Measurements from ENCODE around the gene GSK3B.

Gene GSK3B

DNA sequence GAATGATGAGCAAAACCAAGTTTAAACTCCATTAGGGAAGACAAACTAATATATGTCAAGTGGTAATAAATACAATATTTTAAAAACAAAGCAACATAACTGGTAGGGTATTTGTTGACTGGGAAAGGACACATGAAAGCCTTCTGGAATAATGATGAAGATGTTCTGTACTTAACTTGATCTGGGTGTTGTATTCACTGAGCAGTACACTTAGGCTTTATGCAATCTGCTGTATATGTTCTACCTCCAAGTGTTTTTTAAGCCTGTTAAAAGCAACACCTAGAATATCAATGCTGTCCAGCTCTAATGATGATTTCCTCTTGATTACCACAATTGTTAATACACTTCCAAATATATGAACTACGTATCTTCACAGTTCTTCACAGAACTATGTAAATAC is 46.6 kb downstream of the GSK3B start:
- no peak overlapping the region for H3K4me3 ChIP-seq (ENCODE audit: low read depth in 1 of 5, low read length in 5 of 5)
- H3K9ac ChIP-seq (ENCODE audit: low read length in 5 of 5) = no peak overlapping the region
- H3K4me1 ChIP-seq (ENCODE audit: control insufficient read depth in 5 of 5, insufficient read depth in 5 of 5, low read length in 5 of 5) = peaks cover 0 to 18% (median 8%) of the 10 kb centered on the region in 5 donors
- no peaks in the 10 kb centered on the region for H3K36me3 ChIP-seq (ENCODE audit: control insufficient read depth in 5 of 5, insufficient read depth in 5 of 5, low read length in 5 of 5)
- no peak overlapping the region for H3K27ac ChIP-seq (ENCODE audit: low read depth, low read length)
- H3K27me3 ChIP-seq (ENCODE audit: control insufficient read depth in 5 of 5, insufficient read depth in 4 of 5, low read length in 5 of 5) = no peaks in the 10 kb centered on the region
- peaks cover 3 to 12% (median 9%) of the 10 kb centered on the region in 5 donors for H3K9me3 ChIP-seq (ENCODE audit: control insufficient read depth in 5 of 5, low read length in 5 of 5)

DNA sequence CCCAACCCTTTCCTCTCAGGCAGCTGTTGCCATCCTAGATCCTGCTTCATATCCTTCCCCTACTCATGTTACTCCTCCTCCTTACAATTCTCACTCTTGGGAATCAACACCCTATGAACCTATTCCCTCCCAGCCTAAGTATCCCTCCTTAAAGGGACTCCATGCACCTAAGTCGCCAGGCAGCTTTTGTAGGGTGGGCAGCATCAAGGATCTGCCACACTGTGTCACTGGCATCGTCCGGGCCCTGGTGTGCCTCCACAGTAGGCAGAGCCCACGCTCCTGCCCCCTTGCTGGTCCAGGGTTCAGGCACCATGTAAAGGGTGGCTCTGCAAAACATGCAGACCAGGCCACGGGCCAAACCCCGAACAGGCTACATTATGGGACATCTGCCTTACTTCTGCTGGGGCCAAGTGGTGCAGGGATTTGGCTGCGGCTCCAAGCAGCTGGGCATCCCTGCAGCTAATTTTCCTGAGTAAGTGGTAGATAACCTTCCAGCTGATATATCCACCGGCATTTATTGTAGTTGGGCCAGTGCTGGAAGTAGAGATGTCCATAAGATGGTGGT is 53.4 kb downstream of the GSK3B start:
- Histone ChIP-seq H3K9me3 (ENCODE audit: control insufficient read depth in 5 of 5, low read length in 5 of 5) (peaks cover 11 to 39% (median 34%) of the 10 kb centered on the region in 5 donors), H3K27ac (ENCODE audit: low read depth, low read length) (no peak overlapping the region), H3K4me1 (ENCODE audit: control insufficient read depth in 5 of 5, insufficient read depth in 5 of 5, low read length in 5 of 5) (peaks cover 0 to 7% (median 5%) of the 10 kb centered on the region in 5 donors), H3K4me3 (ENCODE audit: low read depth in 1 of 5, low read length in 5 of 5) (peak overlapping the region in 2 of 5 donors; percentile 17 to 21), H3K36me3 (ENCODE audit: control insufficient read depth in 5 of 5, insufficient read depth in 5 of 5, low read length in 5 of 5) (peaks cover 0 to 3% (median 0%) of the 10 kb centered on the region in 5 donors), H3K9ac (ENCODE audit: low read length in 5 of 5) (no peak overlapping the region), H3K27me3 (ENCODE audit: control insufficient read depth in 5 of 5, insufficient read depth in 4 of 5, low read length in 5 of 5) (no peaks in the 10 kb centered on the region)

GRCh38 chr3:120039642-120040610 is 54.3 kb downstream of the GSK3B start:
- Histone ChIP-seq H3K36me3 (ENCODE audit: control insufficient read depth in 5 of 5, insufficient read depth in 5 of 5, low read length in 5 of 5) (peaks cover 0 to 3% (median 0%) of the 10 kb centered on the region in 5 donors), H3K4me1 (ENCODE audit: control insufficient read depth in 5 of 5, insufficient read depth in 5 of 5, low read length in 5 of 5) (peaks cover 0 to 7% (median 5%) of the 10 kb centered on the region in 5 donors), H3K27me3 (ENCODE audit: control insufficient read depth in 5 of 5, insufficient read depth in 4 of 5, low read length in 5 of 5) (no peaks in the 10 kb centered on the region), H3K9ac (ENCODE audit: low read length in 5 of 5) (no peak overlapping the region), H3K27ac (ENCODE audit: low read depth, low read length) (no peak overlapping the region), H3K9me3 (ENCODE audit: control insufficient read depth in 5 of 5, low read length in 5 of 5) (peaks cover 7 to 30% (median 29%) of the 10 kb centered on the region in 5 donors), H3K4me3 (ENCODE audit: low read depth in 1 of 5, low read length in 5 of 5) (peak overlapping the region in 2 of 5 donors; percentile 0 to 21)

DNA sequence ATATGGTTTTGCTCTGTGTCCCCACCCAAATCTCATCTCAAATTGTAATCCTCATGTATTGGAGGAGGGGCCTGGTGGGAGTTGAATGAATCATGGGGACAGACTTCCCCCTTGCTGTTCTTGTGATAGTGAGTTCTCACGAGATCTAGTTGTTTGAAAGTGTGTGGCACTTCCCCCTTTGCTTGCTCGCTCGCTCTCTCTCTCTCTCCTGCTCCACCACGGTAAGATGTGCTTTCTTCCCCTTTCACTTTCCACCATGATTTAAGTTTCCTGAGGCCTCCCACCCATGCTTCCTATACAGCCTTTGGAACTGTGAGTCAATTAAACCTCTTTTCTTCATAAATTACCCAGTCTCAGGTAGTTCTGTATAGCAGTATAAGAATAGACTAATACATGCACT is 60.7 kb downstream of the GSK3B start:
- H3K36me3 ChIP-seq (ENCODE audit: control insufficient read depth in 5 of 5, insufficient read depth in 5 of 5, low read length in 5 of 5) = no peaks in the 10 kb centered on the region
- H3K27ac ChIP-seq (ENCODE audit: low read depth, low read length) = no peak overlapping the region
- H3K9ac ChIP-seq (ENCODE audit: low read length in 5 of 5) = no peak overlapping the region
- H3K9me3 ChIP-seq (ENCODE audit: control insufficient read depth in 5 of 5, low read length in 5 of 5) = peaks cover 0 to 6% (median 3%) of the 10 kb centered on the region in 5 donors
- no peak overlapping the region for H3K4me3 ChIP-seq (ENCODE audit: low read depth in 1 of 5, low read length in 5 of 5)
- H3K4me1 ChIP-seq (ENCODE audit: control insufficient read depth in 5 of 5, insufficient read depth in 5 of 5, low read length in 5 of 5) = peaks cover 0 to 6% (median 0%) of the 10 kb centered on the region in 5 donors
- H3K27me3 ChIP-seq (ENCODE audit: control insufficient read depth in 5 of 5, insufficient read depth in 4 of 5, low read length in 5 of 5) = no peaks in the 10 kb centered on the region

DNA sequence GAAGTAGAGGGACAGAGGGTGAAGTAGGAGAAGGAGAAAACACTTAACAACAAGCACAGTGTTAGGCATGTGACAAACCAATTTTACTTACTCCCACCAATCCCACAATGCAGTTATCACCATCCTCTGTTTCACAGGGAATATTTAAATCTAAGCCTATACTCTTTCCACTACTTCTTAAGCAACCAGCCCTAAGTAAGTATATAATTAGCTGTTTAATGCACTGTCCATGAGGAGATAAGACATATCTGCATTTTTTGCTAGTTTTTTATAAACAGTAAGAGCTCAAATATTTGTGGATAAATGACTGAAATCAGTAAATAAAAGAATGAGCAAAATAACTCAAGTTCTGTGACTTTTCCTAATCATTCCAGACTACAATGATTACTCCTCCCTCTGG is 62.7 kb downstream of the GSK3B start:
- Histone ChIP-seq H3K4me3 (ENCODE audit: low read depth in 1 of 5, low read length in 5 of 5) (no peak overlapping the region), H3K27me3 (ENCODE audit: control insufficient read depth in 5 of 5, insufficient read depth in 4 of 5, low read length in 5 of 5) (no peaks in the 10 kb centered on the region), H3K9ac (ENCODE audit: low read length in 5 of 5) (no peak overlapping the region), H3K36me3 (ENCODE audit: control insufficient read depth in 5 of 5, insufficient read depth in 5 of 5, low read length in 5 of 5) (no peaks in the 10 kb centered on the region), H3K4me1 (ENCODE audit: control insufficient read depth in 5 of 5, insufficient read depth in 5 of 5, low read length in 5 of 5) (peaks cover 0 to 6% (median 0%) of the 10 kb centered on the region in 5 donors), H3K9me3 (ENCODE audit: control insufficient read depth in 5 of 5, low read length in 5 of 5) (no peaks in the 10 kb centered on the region), H3K27ac (ENCODE audit: low read depth, low read length) (no peak overlapping the region)

DNA sequence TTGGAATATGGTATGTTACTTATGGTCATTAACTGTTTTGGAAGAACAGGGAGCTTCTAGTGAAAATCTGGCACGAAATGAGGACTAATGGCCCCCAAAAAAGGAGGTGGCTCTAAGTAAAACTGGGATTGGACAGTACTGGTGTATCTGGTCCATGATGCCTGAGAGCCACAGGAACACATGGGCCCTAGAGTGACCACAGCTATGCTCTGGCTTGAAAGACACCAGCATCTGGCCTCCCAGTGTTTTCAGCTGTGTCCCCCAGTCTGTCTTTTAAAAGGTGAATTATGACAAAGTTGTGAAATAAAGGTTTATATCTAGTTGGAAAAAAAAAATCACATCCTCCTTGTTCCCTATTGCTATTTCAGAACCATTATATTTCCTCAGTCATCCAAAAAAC is 64.5 kb downstream of the GSK3B start:
- H3K9ac ChIP-seq (ENCODE audit: low read length in 5 of 5) = no peak overlapping the region
- H3K27me3 ChIP-seq (ENCODE audit: control insufficient read depth in 5 of 5, insufficient read depth in 4 of 5, low read length in 5 of 5) = no peaks in the 10 kb centered on the region
- no peak overlapping the region for H3K27ac ChIP-seq (ENCODE audit: low read depth, low read length)
- H3K36me3 ChIP-seq (ENCODE audit: control insufficient read depth in 5 of 5, insufficient read depth in 5 of 5, low read length in 5 of 5) = no peaks in the 10 kb centered on the region
- no peaks in the 10 kb centered on the region for H3K9me3 ChIP-seq (ENCODE audit: control insufficient read depth in 5 of 5, low read length in 5 of 5)
- H3K4me3 ChIP-seq (ENCODE audit: low read depth in 1 of 5, low read length in 5 of 5) = no peak overlapping the region
- peaks cover 0 to 6% (median 0%) of the 10 kb centered on the region in 5 donors for H3K4me1 ChIP-seq (ENCODE audit: control insufficient read depth in 5 of 5, insufficient read depth in 5 of 5, low read length in 5 of 5)

DNA sequence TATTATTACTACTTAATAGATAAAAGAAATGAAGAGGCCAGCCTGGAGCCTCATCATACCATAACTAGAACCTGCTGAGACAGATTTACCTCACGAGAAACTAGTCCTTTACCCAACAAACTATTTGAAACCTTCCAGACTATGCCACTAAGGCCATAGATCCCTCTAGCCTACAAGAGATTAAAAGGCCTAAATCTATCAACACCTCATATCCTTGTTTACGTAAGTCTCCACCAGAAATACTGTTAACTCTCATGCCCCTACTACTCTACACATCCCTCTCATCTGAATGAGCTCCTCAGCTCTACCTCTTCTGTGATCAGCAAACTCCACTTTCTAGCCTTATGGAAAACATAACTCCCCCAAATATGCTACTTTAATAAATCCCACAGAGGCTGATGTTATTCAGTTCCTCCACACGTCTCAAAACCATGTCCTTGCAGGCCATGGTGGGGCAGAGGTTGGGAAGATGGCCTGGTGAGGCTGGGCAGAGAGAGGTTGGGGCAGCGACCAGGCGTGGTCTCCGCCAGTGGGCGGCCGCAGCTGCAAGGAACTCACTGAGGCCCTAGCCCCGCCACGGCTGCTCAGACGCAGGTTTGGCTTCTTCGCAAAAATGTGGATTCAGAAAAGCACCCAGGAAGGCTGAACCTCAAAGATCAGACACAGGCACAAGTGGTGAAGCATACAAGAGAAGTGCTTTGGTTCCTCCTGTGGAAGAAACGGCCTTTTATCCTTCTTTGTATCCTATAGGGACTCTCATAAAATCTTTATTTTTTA is 65.8 kb downstream of the GSK3B start:
- Histone ChIP-seq H3K27ac (ENCODE audit: low read depth, low read length) (no peak overlapping the region), H3K9ac (ENCODE audit: low read length in 5 of 5) (no peak overlapping the region), H3K4me1 (ENCODE audit: control insufficient read depth in 5 of 5, insufficient read depth in 5 of 5, low read length in 5 of 5) (peaks cover 0 to 6% (median 0%) of the 10 kb centered on the region in 5 donors), H3K9me3 (ENCODE audit: control insufficient read depth in 5 of 5, low read length in 5 of 5) (no peaks in the 10 kb centered on the region), H3K4me3 (ENCODE audit: low read depth in 1 of 5, low read length in 5 of 5) (no peak overlapping the region), H3K27me3 (ENCODE audit: control insufficient read depth in 5 of 5, insufficient read depth in 4 of 5, low read length in 5 of 5) (no peaks in the 10 kb centered on the region), H3K36me3 (ENCODE audit: control insufficient read depth in 5 of 5, insufficient read depth in 5 of 5, low read length in 5 of 5) (no peaks in the 10 kb centered on the region)

DNA sequence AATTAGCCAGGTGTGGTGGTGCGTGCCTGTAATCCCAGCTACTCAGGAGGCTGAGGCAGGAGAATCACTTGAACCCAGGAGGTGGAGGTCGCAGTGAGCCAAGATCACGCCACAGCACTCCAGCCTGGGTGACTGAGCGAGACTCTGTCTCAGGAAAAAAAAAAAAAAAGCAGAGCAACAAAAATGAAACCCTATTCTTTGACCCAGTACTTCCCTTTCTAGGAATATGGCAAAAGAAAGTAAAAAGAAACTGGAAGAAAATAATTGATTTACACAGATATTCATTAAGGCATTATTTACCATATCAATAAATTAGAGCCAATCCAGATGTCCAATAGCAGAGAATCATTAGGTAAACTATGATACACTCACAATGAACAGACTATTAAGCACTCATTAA is 67.0 kb downstream of the GSK3B start:
- Histone ChIP-seq H3K9ac (ENCODE audit: low read length in 5 of 5) (no peak overlapping the region), H3K27me3 (ENCODE audit: control insufficient read depth in 5 of 5, insufficient read depth in 4 of 5, low read length in 5 of 5) (no peaks in the 10 kb centered on the region), H3K9me3 (ENCODE audit: control insufficient read depth in 5 of 5, low read length in 5 of 5) (no peaks in the 10 kb centered on the region), H3K27ac (ENCODE audit: low read depth, low read length) (no peak overlapping the region), H3K36me3 (ENCODE audit: control insufficient read depth in 5 of 5, insufficient read depth in 5 of 5, low read length in 5 of 5) (no peaks in the 10 kb centered on the region), H3K4me1 (ENCODE audit: control insufficient read depth in 5 of 5, insufficient read depth in 5 of 5, low read length in 5 of 5) (peaks cover 0 to 9% (median 0%) of the 10 kb centered on the region in 5 donors), H3K4me3 (ENCODE audit: low read depth in 1 of 5, low read length in 5 of 5) (no peak overlapping the region)

DNA sequence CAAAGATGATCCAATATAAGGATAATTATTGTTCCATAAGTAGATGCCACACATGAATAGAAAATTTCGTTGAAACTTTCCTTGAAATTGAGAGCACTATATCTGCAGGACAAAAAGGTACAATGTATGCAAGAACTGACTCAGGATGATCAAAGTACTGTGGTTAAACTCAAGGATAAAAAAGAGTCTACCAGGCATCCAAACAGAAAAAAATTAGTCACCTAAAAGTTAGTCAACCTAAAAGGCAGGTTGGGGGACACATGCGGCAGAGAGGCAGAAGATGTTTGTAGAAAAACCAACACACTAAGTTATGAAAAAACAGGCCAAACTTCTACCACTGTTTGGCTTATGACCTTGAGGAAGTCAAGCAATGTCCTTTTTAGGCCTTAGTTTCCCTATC is 68.7 kb downstream of the GSK3B start:
- no peaks in the 10 kb centered on the region for H3K9me3 ChIP-seq (ENCODE audit: control insufficient read depth in 5 of 5, low read length in 5 of 5)
- no peak overlapping the region for H3K9ac ChIP-seq (ENCODE audit: low read length in 5 of 5)
- no peaks in the 10 kb centered on the region for H3K27me3 ChIP-seq (ENCODE audit: control insufficient read depth in 5 of 5, insufficient read depth in 4 of 5, low read length in 5 of 5)
- H3K4me3 ChIP-seq (ENCODE audit: low read depth in 1 of 5, low read length in 5 of 5) = no peak overlapping the region
- peaks cover 0 to 19% (median 4%) of the 10 kb centered on the region in 5 donors for H3K4me1 ChIP-seq (ENCODE audit: control insufficient read depth in 5 of 5, insufficient read depth in 5 of 5, low read length in 5 of 5)
- H3K27ac ChIP-seq (ENCODE audit: low read depth, low read length) = no peak overlapping the region
- no peaks in the 10 kb centered on the region for H3K36me3 ChIP-seq (ENCODE audit: control insufficient read depth in 5 of 5, insufficient read depth in 5 of 5, low read length in 5 of 5)

Measured in subcutaneous abdominal adipose tissue (tissue), 5 donors.